Vagina (tissue), 2 donors: ENCODE data around the gene GNG7.

Source experiments
- POLR2A ChIP-seq, 2 donors: fragments of 450-650 bp; IDR thresholded peaks; one replicate each; pipeline ENCODE4 v1.6.1; 2017; ENCODE audit warnings: antibody characterized with exemption in 2 of 2, mild to moderate bottlenecking in 2 of 2, moderate library complexity in 2 of 2
- POLR2AphosphoS5 ChIP-seq, 2 donors: sonication (generic); formaldehyde crosslinking; IDR thresholded peaks; one replicate each; pipeline ENCODE4 v1.9.0; 2017; ENCODE audit warnings: antibody characterized with exemption in 2 of 2, mild to moderate bottlenecking in 2 of 2, low read depth in 1 of 2; ENCODE audit not compliant: insufficient read depth in 1 of 2
- TF ChIP-seq, protein P1 (sequence below), 3 experiments: fragments of 450-650 bp in 2 of 3; fragments of 200-600 bp in 1 of 3; sonication (generic) in 1 of 3; IDR thresholded peaks; one replicate each; pipeline ENCODE4 v1.5.1; 2017 to 2019; ENCODE audit warnings: antibody characterized with exemption in 3 of 3, mild to moderate bottlenecking in 2 of 3, moderate library complexity in 2 of 3

DNA sequence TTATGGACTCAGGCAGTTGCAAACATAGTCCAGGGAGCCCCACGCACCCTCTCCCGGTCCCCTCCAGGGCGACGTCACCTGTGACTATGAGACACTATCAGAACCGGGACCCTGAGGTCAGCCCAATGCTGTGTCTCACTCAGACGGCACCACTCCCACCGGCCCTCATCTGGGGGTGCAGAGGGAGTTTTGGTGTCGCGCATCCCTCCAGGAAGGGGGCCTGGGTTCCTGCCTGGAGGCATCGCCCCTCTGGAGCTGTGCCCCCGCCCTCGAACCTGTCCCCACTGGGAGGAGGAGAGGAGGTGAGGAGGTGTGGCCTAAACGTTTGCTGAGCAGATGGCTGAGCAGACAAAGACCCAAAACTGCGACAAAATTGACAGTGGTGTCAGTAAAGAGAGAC is 175.3 kb downstream of the GNG7 start:
- TF ChIP-seq POLR2AphosphoS5 (IDR thresholded peaks at IDR 0.05; ENCODE audit: insufficient read depth in 1 of 2, low read depth in 1 of 2) = no peak
- TF ChIP-seq, protein P1, sequence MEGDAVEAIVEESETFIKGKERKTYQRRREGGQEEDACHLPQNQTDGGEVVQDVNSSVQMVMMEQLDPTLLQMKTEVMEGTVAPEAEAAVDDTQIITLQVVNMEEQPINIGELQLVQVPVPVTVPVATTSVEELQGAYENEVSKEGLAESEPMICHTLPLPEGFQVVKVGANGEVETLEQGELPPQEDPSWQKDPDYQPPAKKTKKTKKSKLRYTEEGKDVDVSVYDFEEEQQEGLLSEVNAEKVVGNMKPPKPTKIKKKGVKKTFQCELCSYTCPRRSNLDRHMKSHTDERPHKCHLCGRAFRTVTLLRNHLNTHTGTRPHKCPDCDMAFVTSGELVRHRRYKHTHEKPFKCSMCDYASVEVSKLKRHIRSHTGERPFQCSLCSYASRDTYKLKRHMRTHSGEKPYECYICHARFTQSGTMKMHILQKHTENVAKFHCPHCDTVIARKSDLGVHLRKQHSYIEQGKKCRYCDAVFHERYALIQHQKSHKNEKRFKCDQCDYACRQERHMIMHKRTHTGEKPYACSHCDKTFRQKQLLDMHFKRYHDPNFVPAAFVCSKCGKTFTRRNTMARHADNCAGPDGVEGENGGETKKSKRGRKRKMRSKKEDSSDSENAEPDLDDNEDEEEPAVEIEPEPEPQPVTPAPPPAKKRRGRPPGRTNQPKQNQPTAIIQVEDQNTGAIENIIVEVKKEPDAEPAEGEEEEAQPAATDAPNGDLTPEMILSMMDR (IDR thresholded peaks at IDR 0.05) = no peak
- no peak for TF ChIP-seq POLR2A (IDR thresholded peaks at IDR 0.05)
